Peyer's patch (tissue), 4 donors: Measurements from ENCODE around the gene CHRNA3. TPM values are rescaled to one million over a fixed set of nuclear protein-coding genes. Genes with fewer than 3 reads are reported as not detected.

Source experiments
- DNase-seq, 3 donors: peaks; one replicate each; pipeline ENCODE4 v3.0.0-alpha.2; 2017 to 2019
- H3K27ac ChIP-seq, 4 donors: fragments of 200-600 bp; sonication (generic); one replicate each; pipeline ENCODE4 v1.5.1; 2016 to 2019
- H3K27me3 ChIP-seq, 2 donors: fragments of 200-600 bp; sonication (generic); one replicate each; pipeline ENCODE4 v1.5.1; 2019
- H3K36me3 ChIP-seq, 3 donors: fragments of 200-600 bp; sonication (generic); one replicate each; pipeline ENCODE4 v1.5.1; 2016 to 2019
- H3K4me1 ChIP-seq, 4 donors: fragments of 200-600 bp; sonication (generic); one replicate each; pipeline ENCODE4 v1.5.1; 2016 to 2019
- H3K4me3 ChIP-seq, 4 donors: fragments of 200-600 bp; sonication (generic); 1 replicate in 3 of 4; 2 replicates in 1 of 4; pipeline ENCODE4 v1.5.1; 2016 to 2019; ENCODE audit warnings: mild to moderate bottlenecking in 1 of 4
- H3K9me3 ChIP-seq, 4 donors: fragments of 200-600 bp; sonication (generic); one replicate each; pipeline ENCODE4 v1.5.1; 2016 to 2019; ENCODE audit warnings: mild to moderate bottlenecking in 1 of 4
- CTCF ChIP-seq, 6 experiments: fragments of 450-650 bp in 4 of 6; fragments of 200-600 bp in 2 of 6; sonication (generic) in 1 of 6; IDR thresholded peaks; one replicate each; pipeline ENCODE4 v1.5.1; 2017 to 2019; ENCODE audit warnings: antibody characterized with exemption in 6 of 6, mild to moderate bottlenecking in 3 of 6, moderate library complexity in 1 of 6
- POLR2A ChIP-seq, 2 donors: fragments of 450-650 bp; IDR thresholded peaks; one replicate each; pipeline ENCODE4 v1.5.1; 2017; ENCODE audit warnings: antibody characterized with exemption in 2 of 2, mild to moderate bottlenecking in 2 of 2, moderate library complexity in 2 of 2
- total RNA-seq, 4 donors: library from RNA; depleted of rRNA; stranded (reverse); fragments of >200 nt; gene quantifications; one replicate each; pipeline ENCODE4 v1.1.0, GENCODE V29; 2016

The CHRNA3 gene
- total RNA-seq, 4 donors from 2014 or later, result 1.2 to 3.7 (median 2.9) TPM; not detected in 1

- no peaks in the 10 kb centered on the region for H3K9me3 ChIP-seq
- TF ChIP-seq POLR2A (IDR thresholded peaks at IDR 0.05) (no peak), CTCF (IDR thresholded peaks at IDR 0.05) (no peak)
- H3K36me3 ChIP-seq, result no peaks in the 10 kb centered on the region
- H3K4me3 ChIP-seq, result peak overlapping the region in 1 of 4 donors; percentile 39
- no peak for DNase-seq
- H3K27me3 ChIP-seq, result peaks cover 0 to 14% of the 10 kb centered on the region in 2 donors
- peaks cover 0 to 21% (median 5%) of the 10 kb centered on the region in 4 donors for H3K4me1 ChIP-seq
- no peak overlapping the region for H3K27ac ChIP-seq
These were observed 1.5 kb downstream of the CHRNA3 start for GRCh38 chr15:78619022-78619950.

- H3K36me3 ChIP-seq, result no peaks in the 10 kb centered on the region
- DNase-seq, result peak; percentile 73 to 96 (median 87)
- no peak overlapping the region for H3K27ac ChIP-seq
- peak; percentile 69 to 90 (median 83) for TF ChIP-seq CTCF (IDR thresholded peaks at IDR 0.05)
- no peak for TF ChIP-seq POLR2A (IDR thresholded peaks at IDR 0.05)
- no peak overlapping the region for H3K4me3 ChIP-seq
- peaks cover 0 to 14% of the 10 kb centered on the region in 2 donors for H3K27me3 ChIP-seq
- no peaks in the 10 kb centered on the region for H3K9me3 ChIP-seq
- H3K4me1 ChIP-seq, result peaks cover 0 to 21% (median 5%) of the 10 kb centered on the region in 4 donors
These were observed 2.3 kb downstream of the CHRNA3 start for GRCh38 chr15:78618490-78618934.

GRCh38 chr15:78618064-78618463 lies 2.7 kb downstream of the CHRNA3 start:
- Histone ChIP-seq H3K27ac (no peak overlapping the region), H3K27me3 (peaks cover 0 to 14% of the 10 kb centered on the region in 2 donors), H3K4me3 (no peak overlapping the region), H3K36me3 (no peaks in the 10 kb centered on the region), H3K4me1 (peaks cover 0 to 21% (median 5%) of the 10 kb centered on the region in 4 donors), H3K9me3 (no peaks in the 10 kb centered on the region)
- DNase-seq, result no peak
- TF ChIP-seq CTCF (IDR thresholded peaks at IDR 0.05) (no peak), POLR2A (IDR thresholded peaks at IDR 0.05) (no peak)

- peak in 1 of 3 donors; percentile 31 for DNase-seq
- Histone ChIP-seq H3K9me3 (no peaks in the 10 kb centered on the region), H3K4me3 (no peak overlapping the region), H3K36me3 (no peaks in the 10 kb centered on the region), H3K27ac (no peak overlapping the region), H3K4me1 (peaks cover 0 to 21% (median 5%) of the 10 kb centered on the region in 4 donors), H3K27me3 (peaks cover 0 to 14% of the 10 kb centered on the region in 2 donors)
- TF ChIP-seq CTCF (IDR thresholded peaks at IDR 0.05) (no peak), POLR2A (IDR thresholded peaks at IDR 0.05) (no peak)
These were observed 3.3 kb downstream of the CHRNA3 start for GRCh38 chr15:78617516-78617915.

GRCh38 chr15:78617076-78617475 lies 3.7 kb downstream of the CHRNA3 start:
- TF ChIP-seq CTCF (IDR thresholded peaks at IDR 0.05), result no peak
- TF ChIP-seq POLR2A (IDR thresholded peaks at IDR 0.05), result no peak

More at GRCh38 chr15:78617076-78617475, 3.7 kb downstream of the CHRNA3 start:
- H3K9me3 ChIP-seq, result no peaks in the 10 kb centered on the region
- no peak for DNase-seq
- H3K36me3 ChIP-seq, result no peaks in the 10 kb centered on the region
- peaks cover 0 to 14% of the 10 kb centered on the region in 2 donors for H3K27me3 ChIP-seq
- no peak overlapping the region for H3K4me3 ChIP-seq
- H3K27ac ChIP-seq, result no peak overlapping the region
- peaks cover 0 to 21% (median 5%) of the 10 kb centered on the region in 4 donors for H3K4me1 ChIP-seq
